Stimulated activated CD4-positive, alpha-beta T cell treated with anti-CD3 and anti-CD28 coated beads, Interleukin-15, amount 100 ng/mL, for 48 hours (primary cell): ENCODE measurements around the gene OR1B1.
"Not testable (repeated sequence)": the region's sequence is repeated elsewhere in the genome, so short reads cannot be mapped to it uniquely, and the experiment has no call there.

Experiments
- DNase-seq, 2 donors: peaks; one replicate each; pipeline ENCODE4 v3.0.0-alpha.2; 2020; ENCODE audit warnings: low read depth in 2 of 2

The OR1B1 gene

DNA sequence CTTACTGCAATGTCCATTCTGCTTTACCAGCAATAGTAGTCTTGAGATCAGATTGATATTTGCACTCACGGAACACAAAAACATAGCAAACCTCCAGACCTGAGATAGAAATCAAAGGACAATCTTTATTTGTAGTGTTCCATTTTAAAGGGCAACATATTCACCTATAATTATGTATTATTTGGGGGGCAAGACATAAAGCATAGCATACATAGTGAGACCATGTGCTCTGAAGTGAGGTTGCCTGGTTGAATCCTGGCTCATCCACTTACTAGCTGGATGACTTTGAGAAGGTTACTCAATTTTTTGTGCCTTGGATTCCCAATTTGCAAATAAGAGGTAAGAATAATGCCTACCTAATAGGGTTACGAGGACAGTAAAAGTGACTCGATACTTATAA is at the start of gene OR1B1:
Gene OR1B1, minus strand, starts transcription at position 101 of the 400 bp plus-strand sequence.
- DNase-seq = no peak

DNA sequence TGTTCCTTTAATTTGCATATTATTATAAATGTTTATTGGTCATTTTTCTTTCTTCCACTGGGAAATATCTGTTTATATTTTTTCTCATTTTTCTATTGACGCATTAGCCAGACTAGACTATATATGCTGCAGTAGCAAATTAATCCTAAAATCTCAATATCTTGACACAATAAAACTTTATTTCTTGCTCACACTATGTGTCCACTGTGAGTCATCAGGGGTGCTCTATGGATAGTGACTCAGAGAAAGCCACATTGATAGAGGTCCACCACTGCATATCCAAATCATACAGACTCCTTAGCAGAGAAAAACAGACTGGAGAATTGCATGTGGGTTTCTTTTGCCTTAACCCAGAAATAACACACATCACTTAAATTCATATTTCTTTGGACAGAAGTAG is 38.3 kb upstream of the OR1B1 start:
- DNase-seq = no peak

DNA sequence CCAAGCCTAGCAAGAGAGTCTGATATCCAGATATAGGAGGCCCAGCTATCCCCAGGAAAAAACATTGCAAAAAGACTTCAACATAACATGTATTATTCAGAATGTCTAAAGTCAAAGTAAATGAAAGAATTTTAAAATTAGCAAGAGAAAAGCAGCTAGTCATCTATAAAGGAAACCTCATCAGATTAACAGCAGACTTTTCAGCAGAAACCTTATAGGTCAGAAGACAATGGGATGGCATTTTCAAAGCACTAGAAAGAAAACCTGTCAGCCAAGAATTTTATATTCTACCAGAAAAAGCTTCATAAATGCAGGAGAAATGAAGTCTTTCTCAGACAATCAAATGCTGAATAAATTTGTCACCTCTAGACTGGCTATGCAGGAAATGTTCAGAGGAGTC is 27.4 kb upstream of the OR1B1 start:
- no peak for DNase-seq

DNA sequence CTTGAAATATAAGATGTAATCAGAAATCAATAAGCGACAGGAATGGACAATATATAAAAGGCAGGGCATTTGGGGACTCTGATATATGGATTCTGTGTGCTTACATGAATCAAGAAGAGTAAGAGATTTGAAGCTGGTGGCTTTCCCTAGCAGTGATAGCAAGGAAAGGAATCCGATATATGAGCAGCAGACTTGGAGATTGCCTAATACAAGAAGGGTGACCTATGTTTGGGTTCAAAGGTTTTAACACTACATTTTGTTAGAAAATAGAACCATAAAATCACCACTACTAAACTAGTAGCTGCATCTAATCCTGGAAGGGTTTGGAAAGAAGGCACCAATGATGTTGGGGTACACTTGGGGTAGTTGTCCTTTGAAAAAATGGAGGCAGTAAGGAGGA is 15.1 kb upstream of the OR1B1 start:
- DNase-seq = no peak

DNA sequence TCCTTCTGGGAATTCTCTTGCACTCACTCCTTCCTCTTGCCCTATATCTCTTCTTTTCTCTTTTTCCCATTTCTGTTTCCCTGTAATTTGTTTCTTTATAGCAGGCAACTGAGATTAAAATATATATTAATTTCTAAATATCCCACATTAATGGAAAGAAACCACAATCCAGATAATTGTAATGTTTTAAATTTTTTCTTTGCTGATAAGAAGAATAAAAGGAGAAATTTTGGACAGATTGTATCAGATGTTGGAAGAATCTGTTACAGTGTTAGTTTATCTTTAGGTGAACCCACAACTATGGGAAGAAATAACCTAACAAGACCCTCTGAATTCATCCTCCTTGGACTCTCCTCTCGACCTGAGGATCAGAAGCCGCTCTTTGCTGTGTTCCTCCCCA is 4.0 kb upstream of the OR1B1 start, which contains the start of gene OR1L1:
Gene OR1L1, plus strand, starts transcription at position 301 of the 400 bp plus-strand sequence. Its CDS starts 0 bp downstream, at position 301.
- no peak for DNase-seq

DNA sequence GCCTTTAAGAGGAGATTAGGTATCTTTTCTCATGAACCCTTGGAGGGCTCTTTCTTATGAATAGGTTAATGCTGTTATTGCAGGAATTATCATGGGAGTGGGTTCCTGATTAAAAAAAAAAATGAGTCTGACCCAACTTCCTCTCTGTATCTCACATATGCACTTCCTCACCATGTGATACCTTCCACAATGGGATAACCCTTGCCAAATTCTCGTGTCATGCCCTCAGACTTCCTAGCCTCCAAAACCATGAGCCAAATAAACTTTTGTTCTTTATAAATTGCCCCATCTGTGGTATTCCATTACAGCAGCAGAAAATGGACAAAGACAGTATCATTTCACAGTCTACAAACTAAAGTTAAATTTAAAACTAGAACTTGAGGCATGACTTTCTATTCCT is 1.0 kb downstream of the OR1B1 start:
- DNase-seq = no peak

DNA sequence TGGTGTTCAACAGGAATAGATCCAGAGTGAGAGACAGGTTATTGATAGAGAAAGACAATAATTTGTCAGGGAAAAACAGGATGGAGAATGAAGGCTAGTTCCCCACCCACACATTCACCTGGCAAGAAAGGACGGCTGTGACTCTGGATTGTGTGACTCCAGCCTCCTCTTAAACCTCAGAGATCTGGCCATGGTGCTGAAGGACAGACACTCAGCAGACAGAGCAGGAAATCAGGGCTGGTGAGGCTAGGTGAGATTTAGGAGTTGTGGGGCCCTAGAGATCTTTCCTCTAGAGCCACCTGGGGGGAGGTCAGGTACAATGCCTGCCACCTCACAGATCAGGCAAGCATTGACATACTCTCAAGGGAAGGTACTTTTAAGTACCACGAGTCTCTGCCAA is 15.2 kb downstream of the OR1B1 start:
- no peak for DNase-seq

DNA sequence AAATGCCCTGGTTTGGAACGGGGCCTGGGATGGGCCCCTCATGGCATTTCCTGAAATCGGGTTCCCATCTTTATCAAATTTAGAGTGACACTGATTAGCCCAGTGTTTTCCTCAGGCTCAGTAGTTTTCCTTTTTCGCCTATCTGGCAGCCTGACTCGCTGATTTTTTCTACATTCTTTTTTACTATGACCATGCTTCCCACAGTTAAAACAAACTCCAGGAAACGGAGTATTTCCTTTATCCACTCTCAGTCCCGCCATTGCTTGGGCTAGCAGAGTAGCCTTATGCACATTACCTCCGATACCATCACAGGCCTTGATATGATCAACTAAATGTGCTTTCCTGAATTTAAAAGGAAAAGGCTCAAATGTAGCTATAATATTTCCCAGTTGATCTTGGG is 37.4 kb downstream of the OR1B1 start:
- no peak for DNase-seq

DNA sequence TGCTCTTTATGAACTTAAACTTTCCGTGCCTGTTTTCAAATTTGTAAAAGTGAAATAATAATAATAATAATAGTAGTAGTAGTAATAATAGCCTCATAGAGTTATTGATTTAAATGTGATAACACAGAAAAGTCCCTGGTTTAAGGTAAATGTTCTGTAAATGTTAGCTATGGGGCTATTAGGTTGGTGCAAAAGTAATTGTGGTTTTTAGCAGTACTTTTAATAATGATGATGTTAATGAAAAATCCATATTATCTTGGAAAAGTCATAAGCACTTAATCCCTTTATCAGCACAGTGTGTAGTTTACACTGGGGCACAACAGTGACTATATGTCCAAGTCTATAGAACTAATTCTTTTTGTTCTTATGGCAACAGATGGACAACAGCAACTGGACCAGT is 43.1 kb downstream of the OR1B1 start, which contains the start of gene OR1Q1:
Gene OR1Q1, plus strand, starts transcription at position 377 of the 400 bp plus-strand sequence. Its CDS starts 0 bp downstream, at position 377.
- DNase-seq = no peak

DNA sequence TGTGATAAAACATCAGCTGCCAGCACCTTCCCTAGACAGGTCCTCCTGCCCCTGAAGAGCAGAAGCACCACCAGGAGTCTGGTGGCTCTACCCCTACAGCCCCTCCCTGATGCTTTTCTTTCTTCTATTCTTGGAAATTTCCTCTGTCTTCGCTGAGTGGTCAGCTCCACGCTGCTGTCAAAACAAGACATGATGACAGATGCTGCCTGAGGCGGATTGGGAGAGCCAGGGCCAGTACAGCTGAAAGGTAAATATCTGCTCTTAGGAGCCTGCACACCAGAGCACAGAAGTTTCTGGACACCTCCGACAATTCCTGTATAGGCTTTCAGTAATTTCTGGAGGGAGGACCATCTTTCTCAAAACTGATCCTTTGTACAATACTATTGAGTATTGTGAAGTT is 47.6 kb downstream of the OR1B1 start:
- DNase-seq = no peak

DNA sequence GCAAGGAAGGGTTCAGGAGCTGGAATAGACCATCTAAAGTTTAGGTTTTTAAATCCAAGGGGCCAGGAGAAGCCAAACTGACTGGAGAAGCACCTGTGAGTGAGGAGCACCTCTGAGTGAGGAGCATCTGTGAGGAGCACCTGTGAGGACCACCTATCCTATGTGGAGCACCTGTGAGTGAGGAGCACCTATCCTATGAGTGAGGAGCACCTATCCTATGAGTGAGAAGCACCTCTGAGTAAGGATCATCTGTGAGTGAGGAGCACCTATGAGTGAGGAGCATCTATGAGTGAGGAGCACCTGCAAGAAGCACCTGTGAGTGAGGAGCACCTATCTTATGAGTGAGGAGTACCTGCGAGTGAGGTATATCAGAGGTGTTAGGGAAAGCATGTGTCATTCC is 50.8 kb downstream of the OR1B1 start:
- no peak for DNase-seq

DNA sequence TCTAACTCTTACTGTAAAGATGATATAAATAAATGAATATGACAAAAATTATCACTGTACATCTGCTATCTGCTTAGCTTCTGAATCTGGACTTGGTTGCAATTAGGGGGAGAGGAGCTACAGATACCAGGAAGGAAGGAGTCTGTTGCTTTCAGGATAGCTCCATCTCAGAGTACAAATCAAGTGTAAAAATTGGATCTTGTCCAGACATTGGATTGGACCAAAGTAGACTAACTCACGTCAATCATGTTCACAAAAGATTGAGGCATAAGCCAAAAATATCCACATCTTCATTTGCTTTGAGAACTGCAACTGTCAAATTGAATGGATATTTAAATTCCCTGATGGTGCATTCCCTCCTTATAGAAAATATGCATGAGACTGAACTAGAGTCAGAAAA is 51.7 kb downstream of the OR1B1 start:
- no peak for DNase-seq

DNA sequence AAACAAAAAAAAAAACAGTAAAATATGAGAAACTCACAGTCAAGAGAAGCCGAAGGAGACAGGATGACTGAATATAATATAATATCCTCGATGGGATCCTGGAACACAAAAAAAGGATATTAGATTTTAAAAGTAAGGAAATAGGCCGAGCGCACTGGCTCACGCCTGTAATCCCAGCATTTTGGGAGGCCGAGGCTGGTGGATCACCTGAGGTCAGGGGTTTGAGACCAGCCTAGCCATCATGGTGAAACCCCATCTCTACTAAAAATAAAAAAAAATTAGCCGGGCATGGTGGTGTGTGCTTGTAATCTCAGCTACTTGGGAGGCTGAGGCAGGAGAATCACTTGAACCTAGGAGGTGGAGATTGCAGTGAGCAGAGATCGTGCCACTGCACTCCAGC is 74.1 kb downstream of the OR1B1 start, which contains the start of gene OR1L8:
Gene OR1L8, minus strand, starts transcription at position 101 of the 400 bp plus-strand sequence. CDS start 14,907 bp downstream, outside the sequence.
- DNase-seq = not testable (repeated sequence)

DNA sequence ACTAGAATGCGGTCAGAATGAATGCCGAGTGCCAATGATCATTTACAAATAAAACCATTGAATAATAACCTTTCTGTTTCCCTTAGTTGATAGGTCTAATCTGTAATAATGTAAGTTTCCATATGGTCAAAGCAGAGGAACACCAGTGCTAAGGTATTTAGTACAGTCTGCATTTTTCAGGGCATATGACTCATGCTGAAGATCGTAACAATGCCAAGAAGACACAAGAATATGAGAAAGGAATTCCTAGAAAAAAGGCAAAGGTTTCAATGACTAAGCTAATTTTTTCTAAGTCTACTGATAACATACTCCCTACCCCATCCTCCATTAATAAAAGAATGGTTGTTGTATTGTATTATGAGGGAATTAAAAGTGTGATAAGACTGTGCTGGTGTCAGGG is 77.1 kb downstream of the OR1B1 start:
- DNase-seq = no peak

DNA sequence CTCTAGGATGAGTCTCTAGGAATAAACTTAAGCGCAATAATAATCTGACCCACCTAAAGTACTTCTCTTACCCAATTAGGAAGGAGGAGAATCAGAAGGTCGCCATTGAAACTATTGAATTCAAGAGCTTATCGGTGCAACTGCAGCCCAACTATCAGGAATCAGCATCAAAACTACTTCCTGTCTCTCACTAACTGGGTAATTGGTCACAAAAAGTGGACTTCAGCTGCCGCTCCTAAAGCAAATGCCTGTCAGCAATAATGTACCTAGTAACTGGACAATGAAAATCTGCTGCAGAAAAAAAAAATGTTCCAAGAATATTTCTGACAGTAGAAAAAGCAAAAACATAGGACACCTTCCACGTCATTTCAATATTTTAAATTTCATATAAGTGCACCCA is 77.6 kb downstream of the OR1B1 start:
- no peak for DNase-seq
